Kidney capillary endothelial cell (primary cell): ENCODE data around the gene ASMTL.
"Not testable (repeated sequence)": the region's sequence is repeated elsewhere in the genome, so short reads cannot be mapped to it uniquely, and the experiment has no call there.

ENCODE experiments used
- DNase-seq: peaks from one replicate; pipeline ENCODE4 v3.0.0-alpha.2; 2018; ENCODE audit warnings: low spot score

ASMTL gene

DNA sequence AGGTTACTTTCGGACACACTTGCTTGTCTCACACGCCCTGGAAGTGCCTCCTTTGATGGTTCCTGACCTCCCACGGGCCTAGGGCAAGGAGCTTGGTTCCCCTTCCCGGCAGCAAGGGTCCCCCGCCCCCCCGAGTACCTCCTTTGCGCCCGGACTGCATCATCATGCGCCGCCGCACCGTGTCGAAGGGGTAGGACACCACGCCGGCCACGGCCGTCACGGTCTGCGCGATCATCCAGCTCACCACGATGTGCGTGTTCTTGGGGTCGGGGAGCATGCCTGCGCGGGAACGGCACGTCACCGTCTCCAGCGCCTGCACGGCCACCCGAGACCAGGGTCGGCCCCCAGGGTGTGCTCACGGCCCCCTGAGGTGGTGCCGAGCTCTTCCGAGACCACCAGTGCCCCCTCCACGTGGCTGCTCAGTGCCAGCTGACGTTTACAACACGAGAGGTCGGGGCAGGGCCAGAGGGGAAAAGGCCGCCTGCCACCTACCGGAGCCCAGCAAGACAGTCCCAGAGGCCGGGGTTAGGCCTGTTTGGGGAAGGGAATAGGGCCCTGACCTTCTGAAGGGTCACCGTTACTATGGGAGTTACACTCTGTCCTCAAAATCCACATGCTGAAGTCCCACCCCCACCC lies 65.5 kb downstream of the ASMTL start:
- no peak for DNase-seq

DNA sequence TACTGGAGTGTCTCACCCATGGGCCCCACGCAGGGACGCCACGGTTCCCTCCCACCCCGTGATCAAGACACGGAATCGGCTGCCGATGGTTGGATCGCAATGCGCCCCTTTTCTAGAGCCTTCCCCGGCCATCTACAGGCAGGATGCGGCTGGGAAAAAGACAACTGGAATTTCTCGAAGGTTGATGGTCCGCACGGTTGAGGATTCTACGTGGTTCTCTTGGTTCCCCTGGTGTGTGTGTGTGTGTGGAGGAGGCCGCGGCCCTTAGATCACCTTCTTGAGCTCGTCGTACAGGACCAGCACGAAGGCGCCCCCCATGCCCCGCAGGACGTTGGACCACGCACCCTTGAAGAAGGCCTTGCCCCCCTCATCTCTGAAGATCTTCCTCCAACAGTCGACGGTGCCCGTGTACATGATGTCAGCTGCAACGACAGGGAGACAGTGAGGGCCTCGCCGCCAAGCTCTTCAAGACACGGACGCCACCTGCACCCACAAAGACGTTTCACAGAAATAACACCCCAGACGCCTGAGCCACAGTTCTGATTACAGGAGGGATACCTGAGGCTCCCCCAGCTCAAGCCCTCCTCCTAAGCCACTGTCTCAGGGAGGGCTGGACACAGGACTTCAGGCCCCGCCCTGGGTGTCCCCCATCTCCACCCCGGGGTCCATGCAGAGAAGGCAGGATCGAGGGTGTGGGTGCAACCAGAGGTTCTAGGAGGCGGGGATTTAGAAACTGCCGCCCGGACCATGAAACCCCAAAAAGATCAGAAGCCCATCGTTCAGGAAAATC lies 66.2 kb downstream of the ASMTL start:
- no peak for DNase-seq

DNA sequence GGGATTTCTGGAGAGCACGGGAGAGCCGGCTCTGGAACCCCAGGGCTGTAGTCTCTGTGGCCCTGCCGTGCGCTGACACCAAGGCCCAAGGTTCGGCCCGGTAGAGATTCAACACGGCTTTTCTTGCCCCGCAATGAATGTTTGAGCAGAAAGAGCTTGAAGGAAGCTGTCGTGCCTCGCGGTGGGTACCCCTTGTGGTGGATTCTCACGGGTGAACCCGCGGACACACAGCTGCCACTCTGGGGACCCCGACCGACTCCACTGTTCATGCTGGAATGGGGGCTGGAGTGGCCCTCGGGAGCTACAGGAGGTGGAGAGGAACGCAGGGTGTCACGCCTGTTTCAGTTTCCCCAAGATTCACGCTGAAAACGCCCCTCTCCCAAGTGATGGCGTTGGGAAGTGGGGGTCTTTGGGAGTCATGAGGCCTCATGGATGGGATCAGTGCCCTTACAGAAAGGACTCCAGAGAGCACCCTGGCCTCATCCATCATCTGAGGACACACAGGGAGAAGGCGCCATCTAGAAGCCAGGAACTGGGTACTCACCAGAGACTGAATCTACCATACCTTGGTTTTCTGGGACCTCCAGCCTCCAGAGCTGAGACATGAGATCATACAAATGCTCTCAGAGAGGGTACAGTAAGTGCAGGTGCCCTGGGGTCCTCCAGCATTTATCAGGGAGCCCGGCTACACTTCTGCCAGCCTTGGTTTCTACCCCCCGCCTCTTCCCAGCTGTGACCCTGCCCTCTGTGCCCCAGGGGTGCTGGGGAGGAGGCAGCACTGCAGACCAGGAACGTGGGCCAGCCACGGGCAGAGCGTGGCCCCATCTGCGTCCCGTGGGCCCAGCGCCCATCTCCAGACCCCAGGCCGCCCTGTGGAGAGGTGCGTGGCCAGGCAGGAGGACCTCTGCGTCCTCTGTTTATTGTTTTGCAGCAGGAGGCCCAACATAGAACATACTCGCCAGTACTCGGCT lies 67.2 kb downstream of the ASMTL start:
- DNase-seq: no peak

DNA sequence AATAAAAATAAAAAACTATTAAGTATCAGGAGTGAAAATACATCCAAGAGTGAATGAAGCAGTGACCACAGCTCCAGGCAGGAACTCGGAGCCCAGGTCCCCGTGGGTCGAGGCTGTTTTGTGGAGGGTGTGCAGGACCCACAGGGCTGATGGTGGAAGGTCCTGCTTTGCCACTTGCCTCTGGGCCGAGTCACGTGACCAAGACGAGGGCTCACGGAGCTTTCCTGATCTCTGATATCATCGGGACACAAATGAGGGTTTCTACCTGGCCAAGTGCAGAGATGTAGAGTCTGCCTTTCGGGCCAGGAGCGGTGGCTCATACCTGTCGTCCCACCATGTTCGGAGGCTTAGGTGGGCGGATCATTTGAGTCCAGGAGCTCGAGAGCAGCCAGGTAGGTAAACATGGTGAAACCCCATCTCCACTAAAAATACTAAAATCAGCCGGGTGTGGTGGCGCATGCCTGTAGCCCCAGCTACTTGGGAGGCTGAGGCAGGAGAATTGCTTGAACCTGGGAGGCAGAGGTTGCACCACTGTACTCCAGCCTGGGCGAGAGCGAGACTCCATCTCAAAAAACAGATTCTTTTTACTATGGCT lies 68.0 kb downstream of the ASMTL start:
- no peak for DNase-seq

DNA sequence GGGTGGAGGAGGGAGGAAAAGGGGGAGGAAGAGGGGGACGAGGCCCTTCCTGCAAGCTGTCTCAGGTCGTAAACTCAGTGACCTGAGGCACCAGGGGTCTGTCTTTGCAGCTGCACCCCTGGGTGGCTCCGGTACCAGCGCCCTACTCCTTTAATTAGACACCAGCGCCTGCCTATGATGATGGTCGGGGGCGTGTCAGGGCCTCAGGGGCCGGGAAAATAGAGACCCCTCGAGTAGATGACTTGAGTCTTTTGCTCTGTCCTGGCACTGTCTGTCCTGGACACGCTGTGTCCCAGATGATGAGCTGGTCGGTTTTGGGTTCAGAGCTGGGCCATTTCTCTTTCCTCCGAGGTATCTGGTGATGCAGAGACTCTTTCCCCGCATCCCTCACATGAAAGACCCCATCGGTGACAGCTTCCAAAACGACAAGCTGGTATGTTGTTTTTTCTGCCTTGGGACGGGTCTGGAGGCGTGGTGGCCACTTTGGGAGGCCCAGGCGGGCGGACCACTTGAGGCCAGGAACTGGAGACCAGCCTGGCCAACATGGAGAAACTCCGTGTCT lies 72.0 kb downstream of the ASMTL start:
- DNase-seq: no peak

DNA sequence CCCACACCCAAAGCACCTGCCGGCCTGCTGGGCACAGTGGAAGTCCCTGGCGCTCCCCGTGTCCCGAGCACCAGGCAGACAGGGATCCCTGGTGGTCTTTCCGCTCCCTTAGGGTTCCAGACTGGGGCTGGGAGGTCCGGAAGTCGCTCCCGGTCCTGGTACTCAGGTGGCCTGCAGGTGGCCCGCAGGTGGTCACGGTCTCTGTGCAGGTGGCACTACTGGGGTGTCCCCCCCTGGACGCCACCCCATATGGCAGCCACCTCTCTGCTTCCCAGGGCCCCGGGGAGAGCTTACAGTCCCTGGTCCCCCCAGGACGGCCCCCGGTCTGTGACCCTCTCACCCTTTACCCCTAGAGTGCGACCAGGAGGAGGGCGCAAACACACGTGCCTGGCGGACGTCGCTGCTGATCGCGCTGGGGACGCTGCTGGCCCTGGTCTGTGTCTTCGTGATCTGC lies 74.4 kb downstream of the ASMTL start:
- DNase-seq: no peak

DNA sequence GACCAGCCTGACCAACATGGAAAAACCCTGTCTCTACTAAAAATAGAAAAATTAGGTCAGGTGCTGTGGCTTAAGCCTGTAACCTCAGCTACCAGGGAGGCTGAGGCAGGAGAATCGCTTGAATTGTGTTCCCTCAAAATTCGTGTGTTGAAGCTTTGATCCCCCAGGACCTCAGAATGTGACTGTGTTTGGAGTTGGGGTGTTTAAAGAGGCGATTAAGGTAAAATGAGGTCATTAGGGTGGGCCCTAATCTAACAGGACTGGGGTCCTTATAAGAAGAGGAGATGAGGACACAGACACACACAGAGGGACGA lies 84.4 kb downstream of the ASMTL start:
- no peak for DNase-seq

DNA sequence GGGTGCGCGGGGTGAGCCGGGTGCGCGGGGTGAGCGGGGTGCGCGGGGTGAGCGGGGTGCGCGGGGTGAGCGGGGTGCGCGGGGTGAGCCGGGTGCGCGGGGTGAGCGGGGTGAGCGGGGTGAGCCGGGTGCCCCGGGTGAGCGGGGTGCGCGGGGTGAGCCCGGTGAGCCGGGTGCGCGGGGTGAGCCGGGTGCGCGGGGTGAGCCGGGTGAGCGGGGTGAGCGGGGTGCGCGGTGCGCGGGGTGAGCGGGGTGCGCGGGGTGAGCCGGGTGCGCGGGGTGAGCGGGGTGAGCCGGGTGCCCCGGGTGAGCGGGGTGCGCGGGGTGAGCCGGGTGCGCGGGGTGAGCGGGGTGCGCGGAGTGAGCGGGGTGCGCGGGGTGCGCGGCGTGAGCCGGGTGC lies 86.3 kb downstream of the ASMTL start:
- not testable (repeated sequence) for DNase-seq

DNA sequence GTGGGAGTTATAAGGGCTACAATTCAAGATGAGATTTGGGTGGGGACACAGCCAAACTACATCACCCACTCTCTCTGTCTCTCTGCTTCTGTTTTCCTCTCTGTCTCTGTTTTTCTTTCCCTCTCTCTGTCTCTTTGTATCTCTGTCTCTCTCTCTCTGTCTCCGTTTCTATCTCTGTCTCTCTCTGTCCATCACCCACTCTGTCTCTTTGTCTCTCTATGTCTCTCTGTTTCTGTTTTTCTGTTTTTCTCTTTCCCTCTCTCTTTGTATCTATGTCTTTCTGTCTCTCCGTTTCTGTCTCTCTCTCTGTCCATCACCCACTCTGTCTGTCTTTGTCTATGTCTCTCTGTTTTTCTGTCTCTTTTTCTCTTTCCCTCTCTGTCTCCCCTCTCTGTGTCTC lies 90.8 kb downstream of the ASMTL start:
- no peak for DNase-seq

DNA sequence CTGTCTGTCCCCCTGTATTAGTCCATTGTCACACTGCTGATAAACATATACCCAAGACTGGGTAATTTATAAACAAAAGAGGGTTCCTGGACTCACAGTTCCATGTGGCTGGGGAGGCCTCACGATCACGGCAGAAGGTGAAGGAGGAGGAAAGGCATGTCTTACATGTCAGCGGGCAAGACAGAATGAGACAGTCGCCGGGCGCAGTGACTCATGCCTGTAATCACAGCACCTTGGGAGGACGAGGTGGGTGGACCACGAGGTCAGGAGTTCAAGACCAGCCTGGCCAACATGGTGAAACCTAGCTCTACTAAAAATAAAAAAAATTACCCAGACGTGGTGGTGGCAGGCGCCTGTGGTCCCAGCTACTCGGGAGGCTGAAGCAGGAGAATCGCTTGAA lies 91.4 kb downstream of the ASMTL start:
- no peak for DNase-seq

DNA sequence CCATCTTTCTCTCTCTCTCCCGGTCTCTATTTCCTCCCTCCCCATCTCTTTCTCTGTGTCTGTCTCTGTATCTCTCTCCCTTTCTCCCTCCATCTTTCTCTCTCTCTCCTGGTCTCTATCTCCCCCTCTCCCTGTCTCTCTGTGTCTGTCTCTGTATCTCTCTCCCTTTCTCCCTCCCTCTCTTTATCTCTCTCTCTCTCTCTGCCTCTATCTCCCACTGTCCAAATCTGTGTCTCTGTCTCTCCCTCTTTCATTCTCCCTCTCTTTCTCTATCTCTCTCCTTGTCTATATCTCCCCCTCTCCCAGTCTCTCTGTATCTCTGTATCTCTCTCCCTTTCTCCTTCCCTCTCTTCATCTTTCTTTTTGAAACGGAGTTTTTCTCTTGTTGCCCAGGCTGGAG lies 92.5 kb downstream of the ASMTL start:
- no peak for DNase-seq

DNA sequence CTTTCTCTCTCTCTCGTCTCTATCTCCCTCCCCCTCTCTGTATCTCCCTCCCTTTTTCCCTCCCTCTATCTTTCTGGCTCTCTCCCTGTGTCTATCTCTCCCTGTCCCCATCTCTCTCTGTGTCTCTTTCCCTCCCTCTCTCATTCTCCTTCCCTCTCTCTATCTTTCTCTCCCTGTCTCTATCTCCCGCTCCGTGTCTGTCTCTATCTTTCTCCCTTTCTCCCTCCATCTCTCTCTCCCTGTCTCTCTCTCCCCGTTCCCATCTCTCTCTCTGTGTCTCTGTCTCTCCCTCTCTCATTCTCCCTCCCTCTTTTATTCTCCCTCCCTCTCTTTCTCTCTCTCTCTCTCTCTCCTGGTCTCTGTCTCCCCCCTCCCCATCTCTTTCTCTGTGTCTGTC lies 93.2 kb downstream of the ASMTL start:
- no peak for DNase-seq

DNA sequence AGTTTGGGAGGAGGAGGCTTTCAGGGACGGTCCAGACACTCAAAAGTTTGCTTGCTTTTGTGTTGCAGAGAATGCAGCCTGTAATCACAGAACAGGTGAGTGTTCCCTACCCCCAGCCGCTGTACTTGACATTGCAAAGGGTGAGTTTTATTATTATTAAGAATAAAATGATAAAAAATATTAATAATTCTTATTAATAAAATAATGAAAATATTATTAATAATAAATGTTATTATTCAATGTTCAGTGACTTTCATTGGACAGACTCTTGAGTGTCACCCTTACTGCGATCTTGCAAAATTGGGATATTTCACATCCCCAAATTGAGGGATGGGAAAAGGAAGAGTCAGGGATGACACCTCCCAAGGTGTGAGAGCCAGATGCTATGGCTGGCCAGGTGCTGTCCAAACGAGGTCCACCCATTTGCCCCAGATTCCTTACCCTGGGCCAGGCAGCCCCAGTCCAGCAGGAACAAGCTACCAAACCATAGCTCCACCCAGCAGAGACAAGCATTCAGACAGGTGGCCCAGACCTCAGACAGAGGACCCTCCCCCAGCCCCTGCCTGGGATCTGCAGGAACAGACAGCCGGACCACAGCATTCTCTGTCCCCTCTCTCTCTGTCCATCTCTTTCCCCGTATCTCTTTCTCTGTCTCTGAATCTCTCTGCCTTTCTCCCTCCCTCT lies 93.8 kb downstream of the ASMTL start:
- no peak for DNase-seq

DNA sequence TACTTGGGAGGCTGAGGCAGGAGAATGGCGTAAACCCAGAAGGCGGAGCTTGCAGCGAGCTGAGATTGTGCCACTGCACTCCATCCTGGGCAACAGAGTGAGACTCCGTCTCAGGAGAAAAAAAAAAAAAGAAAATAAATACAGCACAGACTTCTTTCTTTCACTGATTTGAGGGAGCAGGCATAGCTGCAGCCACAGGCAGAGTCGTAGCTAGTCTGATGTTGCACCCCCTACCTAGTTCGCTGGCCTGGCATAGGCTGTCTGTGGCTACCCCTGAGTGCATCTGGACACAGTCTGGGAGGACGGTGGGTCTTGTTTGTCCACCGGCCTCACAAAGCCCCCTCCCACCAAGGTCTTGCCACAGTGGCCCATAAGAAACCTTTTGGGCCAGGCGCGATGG lies 94.7 kb downstream of the ASMTL start:
- no peak for DNase-seq

DNA sequence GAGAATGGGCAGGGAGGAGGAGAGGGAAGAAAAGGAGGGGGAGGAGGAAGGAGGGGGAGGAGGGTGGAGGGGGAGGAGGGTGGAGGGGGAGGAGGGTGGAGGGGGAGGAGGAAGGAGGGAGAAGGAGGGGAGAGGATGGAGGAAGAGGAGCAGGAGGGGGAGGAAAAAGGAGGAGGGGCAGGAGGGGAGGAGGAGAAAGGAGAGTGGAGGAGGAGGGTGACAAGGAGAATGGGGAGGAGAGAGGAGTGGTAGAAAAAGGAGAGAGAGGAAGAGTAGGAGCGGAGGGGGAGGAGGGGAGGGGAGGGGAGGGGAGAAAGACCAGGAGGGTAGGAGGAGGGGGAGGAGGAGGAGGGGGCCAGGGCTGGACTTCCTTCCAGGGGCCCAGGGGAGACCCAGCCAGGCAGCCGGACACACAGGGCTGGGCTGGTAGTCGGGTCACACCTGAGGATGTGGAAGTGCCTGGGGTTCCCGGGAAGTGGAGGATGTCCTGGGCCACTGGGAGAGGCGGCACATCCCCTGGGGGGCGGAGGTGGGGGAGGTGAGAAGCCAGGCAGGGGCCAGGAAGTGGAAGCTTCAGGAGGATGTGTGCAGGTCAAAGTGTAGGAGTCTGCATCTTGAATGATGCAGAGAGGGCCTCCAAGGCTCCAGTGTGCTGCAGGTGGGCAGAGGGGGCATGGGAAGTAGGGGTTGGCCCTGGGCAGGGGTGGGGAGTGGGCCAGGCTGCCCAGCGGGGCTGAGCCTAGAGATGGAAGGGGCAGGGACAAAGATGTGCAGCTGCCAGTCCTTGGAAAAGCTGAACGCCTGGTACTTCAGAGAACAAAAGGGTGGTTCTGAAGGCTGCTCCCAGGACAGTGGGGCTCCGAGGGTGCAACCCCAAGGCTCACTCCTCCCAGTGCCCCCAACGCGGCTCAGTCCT lies 97.3 kb downstream of the ASMTL start:
- no peak for DNase-seq

DNA sequence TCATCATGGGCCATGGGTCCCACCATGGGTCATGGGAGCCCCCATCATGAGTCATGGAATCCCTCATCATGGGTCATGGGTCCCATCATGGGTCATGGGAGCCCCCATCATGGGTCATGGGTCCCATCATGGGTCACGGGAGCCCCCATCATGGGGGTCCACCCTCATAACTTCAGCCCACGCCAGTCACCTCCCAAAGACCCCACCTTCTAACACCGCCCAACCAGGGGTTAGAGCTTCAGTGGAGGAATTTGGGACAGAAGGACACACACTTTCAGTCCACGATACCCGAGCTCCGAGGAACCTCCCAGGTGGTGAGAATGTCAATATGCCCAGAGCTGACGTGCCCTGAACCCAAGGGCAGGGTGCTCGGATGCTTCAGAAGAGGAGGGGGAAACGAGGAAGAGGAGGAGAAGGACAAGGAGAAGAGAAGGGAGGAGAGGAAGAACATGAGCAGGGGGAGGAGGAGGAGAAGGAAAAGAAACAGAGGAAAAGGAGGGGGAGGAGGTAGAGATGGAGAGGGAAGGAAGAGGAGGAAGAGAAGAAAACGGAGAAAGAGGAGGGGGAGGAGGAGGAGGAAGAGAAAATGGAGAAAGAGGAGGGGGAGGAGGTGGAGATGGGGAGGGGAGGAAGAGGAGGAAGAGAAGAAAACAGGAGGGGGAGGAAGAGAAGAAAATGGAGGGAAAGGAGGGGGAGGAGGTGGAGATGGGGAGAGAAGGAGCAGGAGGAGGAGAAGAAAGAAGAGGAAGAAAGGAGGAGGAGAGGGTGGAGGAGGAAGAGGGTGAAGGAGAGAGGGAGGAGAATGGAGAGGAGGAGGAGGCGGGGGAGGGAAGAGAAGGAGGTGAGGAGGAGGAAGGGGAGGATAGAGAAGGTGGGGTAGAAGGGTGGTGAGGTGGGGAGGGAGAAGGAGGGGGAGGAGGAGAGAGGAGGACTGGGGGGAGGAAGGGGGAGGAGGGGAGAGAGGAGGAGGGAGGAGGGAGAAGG lies 98.4 kb downstream of the ASMTL start:
- no peak for DNase-seq
